T-helper 2 cell treated with Interferon-gamma antibody and Interleukin-4, amounts not matched to agents 100 ng/mL and 5 ng/mL, for 36 hours (primary cell): Measurements from ENCODE around the gene STIM1. TPM values are rescaled to one million over a fixed set of nuclear protein-coding genes. Genes with fewer than 3 reads are reported as not detected.
"Not testable (repeated sequence)": the region's sequence is repeated elsewhere in the genome, so short reads cannot be mapped to it uniquely, and the experiment has no call there.

Experiments used
- intact Hi-C: fragments of 100-400 bp; cut with micrococcal nuclease; formaldehyde crosslinking; loops from one replicate; pipeline ENCODE4 v1.15.1; 2023
- total RNA-seq: library from RNA; stranded (reverse); gene quantifications from 2 replicates; pipeline ENCODE4 v1.2.3, GENCODE V29; 2022

The STIM1 gene
- total RNA-seq: 90.9 and 93.1 TPM in 2 replicates

DNA sequence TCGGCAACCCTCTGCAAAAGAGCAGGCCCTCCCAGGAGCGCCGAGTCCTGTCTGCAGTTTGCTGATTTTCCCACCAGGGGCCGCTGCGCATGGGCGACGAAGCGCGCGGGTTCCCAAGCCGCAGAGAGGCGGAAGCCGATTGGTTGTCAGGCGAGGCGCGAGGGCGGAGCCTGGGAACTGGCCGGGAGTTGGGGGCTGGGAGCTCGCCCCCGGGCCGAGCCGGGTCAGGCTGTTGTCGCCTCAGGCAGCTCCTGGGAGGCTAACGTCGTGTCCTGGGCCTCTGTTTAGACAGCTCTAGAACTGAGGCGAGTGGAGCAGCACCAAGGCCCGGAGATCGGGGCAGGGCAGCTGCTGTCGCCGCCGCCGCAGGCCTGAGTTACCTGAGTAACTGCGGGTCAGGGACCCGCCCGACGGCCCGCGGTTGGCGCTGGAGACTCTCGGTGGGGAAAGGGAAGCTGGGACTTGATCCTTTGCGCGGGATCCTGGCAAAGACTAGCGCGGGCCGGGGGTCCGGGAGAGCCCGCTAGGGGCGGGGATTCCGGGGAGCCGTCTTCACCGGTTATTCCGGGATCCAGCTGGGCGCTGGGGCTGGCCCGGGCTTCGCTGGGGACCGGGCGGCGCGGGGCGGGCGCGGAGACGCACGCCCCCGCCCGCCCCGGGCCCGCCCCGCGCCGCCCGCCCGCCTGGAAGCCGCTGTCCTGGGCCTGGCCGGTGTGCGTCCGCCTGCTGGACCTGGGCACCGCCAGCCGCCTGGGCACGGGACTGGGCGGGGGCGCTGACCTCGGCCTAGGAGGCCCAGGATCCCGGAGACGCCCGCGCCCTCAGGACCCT, at the start of gene STIM1:
STIM1 (plus strand) TSS at position 688 of the 831 bp plus-strand sequence. CDS start 607 bp downstream, outside the sequence.
- intact Hi-C loops: loop anchor here (1.0 to 5.0 kb wide), 5 partner anchors 14 to 537 kb away; partner anchors contain the start of genes RRM1 and TRIM21

DNA sequence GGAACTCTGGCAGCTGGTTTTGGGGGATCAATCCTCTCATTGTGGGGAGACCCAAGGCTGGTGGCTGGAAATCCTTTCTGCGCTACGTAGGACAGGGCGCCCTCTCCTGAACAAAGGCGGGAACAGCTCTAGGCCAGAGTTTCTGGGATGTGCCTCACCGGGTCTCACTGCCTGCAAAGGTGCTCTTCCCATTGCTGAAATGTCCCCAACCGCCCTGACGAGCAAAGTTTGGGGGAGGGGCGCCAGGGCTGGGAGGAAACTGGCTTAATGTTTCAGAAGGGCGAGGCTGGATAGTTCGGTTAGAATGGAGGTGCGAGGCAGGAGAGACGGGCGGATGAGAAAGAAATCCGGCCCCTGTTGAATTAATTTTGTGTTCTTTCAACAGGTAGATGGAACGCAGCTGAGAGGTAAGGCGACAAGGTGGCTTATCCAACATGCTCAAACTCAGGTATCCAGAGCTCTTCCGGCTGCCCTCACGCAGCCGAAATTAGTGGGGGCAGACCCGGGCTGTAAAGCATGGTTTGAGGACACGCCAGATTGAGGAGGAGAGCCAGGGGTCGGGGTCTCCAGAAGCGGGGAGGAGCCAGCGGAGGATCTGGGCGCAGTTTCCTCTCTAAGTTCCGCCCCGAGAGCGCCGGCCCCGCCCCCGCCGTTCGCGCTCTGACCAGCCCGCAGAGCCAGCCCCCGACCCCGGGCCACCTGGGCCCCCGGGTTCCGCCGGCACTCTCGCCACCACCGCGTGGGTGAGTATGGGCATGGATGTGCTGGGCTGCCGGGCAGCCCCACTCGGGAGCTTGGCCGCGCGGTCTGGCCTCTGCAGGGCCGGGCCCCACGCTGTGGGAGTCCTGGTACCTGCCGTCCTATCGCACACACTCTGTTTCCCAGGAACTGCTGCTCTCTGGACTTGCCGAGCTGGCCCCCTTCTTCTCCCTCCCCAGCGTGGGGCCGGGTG, 47.3 kb upstream of the STIM1 start, which contains the start of gene PGAP2:
PGAP2 (plus strand) TSS at position 652 of the 952 bp plus-strand sequence. CDS start 2,700 bp downstream, outside the sequence.
- intact Hi-C loops: loop anchor here (1.0 to 5.0 kb wide), 3 partner anchors 11 to 101 kb away; partner anchors contain the start of gene NUP98

DNA sequence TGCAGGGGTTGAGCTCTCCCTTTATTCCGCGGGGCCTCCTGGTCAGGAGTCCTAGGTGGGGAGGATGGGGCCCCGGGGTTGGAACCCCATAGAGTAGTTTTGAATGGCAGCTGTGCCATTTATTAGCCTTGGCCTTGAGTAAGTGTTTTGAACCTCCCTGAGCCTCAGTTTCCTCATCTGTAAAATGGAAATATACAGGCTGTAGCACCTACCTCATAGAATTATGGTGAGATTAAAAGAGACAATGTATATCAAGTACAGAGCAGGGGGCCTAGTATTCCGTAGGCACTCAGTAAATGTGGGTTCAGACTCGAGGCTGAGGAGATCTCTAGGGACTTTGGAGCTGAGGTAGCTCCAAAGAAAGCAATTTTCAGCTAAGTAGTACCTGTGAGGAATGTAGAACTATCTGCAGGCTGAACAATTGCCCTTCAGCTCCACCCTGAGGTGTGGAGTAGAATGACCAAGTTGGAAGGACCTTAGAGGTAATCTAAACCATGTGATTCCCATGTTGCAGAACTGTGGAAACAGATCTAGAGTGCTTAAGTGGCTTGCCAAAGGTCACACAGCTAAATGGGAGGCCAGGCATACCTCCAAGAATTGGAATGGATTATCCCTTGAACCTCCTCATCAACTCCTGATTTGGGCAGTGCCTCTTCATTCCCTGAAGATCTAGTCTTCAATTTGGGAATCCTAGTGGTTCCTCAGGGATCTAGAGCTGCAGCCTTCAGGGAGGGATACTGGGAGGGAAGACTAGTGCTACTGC, 46.4 kb upstream of the STIM1 start:
- intact Hi-C loops: loop anchor here (1.0 to 5.0 kb wide), 3 partner anchors 12 to 102 kb away; partner anchors contain the start of gene NUP98

DNA sequence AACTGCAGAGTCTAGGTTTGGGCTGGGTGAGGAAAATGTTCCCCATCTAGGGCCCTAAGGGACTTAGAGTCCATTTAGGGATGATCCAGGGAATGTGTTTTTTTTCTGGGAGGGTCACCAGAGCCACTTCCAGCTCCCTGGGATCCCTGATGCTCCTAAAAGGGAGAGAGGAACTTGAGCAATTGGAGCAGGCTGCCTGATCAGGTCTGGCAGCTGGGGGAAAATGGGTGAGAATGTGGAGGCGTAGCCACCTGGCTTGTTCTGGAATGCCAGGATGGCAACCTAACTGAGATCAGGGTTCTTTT, 45.9 kb upstream of the STIM1 start:
- intact Hi-C loops: loop anchor here (5.0 kb wide), 2 partner anchors 72 to 102 kb away; no protein-coding TSS in a partner anchor

DNA sequence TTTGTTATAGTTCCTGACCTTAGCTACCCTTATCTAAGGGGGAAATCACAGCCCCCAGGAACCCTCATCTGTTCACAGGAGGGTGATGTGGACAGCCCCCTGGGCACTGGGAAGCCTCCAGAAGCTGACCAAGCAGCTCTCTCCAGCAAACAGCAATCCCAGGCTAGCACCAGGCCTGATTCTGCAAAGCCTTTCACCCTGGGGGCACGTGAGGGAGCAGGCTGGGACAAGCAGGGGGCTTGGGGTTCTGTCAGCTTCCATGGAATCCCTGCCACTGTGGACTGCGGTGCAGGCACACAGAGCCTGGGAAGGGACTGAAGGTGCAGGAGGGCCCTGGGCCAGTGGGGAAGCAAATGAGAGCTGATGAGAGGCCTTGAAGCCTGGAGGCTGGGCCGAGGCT, 45.0 kb upstream of the STIM1 start:
- intact Hi-C loops: no loop called here

DNA sequence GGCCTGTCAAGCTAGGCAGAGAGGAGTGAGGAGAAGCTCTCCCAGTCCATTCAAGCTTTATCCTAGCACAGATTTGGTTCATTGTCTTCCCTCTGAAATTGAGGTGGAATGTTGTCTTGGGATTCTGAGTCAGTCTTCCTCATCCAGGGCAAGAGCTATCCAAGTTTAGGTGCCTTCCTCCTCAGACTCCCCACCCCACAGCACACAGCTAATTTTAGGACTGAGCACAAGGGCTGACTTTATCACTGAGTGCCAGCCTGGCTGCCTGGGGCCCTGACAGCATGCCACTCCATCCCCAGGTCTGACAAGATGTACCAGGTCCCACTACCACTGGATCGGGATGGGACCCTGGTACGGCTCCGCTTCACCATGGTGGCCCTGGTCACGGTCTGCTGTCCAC, 44.5 kb upstream of the STIM1 start:
- intact Hi-C loops: no loop called here

DNA sequence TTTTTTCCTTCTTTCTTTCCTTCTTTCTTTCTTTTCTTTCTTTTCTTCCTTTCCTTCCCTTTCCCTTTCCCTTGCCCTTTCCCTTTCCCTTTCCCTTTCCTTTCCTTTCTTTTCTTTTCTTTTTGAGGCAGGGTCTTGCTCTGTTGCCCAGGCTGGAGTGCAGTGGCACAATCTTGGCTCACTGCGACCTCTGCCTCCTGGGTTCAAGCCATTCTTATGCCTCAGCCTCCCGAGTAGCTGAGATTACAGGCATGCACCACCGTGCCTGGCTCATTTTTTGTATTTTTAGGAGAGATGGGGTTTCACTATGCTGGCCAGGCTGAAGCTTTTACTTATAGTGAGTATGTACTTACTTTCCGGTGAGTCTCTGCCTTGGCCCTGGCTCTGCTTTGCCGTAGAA, 40.6 kb upstream of the STIM1 start:
- intact Hi-C loops: not testable (repeated sequence)

DNA sequence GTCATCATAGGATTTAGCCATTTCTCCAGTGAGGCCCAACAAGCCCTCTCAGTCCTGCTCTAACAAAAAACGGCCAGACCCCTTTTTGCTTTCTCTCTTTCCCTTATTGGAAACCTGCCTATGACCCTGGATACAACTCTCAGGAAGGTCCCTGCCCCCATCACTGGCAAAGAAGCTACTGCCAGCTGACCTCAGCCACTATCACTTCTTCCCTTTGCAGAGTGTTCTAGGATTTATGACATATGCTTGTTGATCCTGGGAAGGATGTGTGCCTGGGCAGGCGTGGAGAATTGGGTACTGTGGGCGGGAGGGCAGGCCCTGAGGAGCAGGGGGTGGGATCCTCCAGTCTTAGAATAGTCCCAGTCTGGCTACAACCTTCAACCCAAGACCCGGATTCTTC, 39.6 kb upstream of the STIM1 start:
- intact Hi-C loops: no loop called here

DNA sequence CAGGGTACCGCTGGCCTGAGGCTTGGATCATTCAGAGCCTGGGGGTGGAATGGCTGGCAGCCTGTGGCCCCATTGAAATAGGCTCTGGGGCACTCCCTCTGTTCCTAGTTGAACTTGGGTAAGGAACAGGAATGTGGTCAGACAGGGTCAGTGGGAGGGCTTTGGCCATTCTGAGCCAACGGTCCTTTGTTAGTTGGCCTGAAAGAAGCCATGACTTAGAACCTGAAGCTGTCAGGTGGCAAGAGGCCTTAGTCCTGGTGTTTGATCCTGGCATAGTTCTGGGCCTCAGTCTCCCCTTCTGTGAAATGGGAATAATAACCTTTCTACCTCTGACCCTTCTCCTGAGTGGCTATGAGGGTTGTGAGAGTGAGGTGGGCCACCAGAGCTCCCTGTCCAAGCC, 38.8 kb upstream of the STIM1 start:
- intact Hi-C loops: no loop called here

DNA sequence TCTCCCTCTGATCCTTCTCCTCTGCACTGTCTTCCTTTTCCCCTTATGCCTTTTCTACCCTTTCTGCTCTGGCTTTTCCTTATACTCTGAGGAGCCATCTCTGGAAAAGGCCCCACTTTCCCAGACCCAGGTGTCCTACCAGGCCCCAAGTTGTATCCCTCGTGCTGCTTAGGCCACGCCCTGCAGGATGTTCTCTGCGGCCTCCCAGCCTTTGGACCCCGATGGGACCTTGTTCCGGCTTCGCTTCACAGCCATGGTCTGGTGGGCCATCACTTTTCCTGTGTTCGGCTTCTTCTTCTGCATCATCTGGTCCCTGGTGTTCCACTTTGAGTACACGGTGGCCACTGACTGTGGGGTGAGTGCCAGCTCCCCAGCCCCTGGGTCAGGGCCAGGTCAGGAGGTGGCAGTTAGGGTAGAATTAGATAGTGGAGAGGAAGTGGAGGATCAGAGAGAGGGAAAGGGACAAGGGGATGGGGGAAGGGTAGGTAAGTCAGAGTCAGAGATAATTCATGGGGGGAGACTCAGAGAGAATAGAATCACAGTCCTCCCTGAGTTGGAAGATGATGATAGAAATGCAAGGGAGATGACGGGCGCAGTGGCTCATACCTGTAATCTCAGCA, 38.2 kb upstream of the STIM1 start:
- intact Hi-C loops: no loop called here

DNA sequence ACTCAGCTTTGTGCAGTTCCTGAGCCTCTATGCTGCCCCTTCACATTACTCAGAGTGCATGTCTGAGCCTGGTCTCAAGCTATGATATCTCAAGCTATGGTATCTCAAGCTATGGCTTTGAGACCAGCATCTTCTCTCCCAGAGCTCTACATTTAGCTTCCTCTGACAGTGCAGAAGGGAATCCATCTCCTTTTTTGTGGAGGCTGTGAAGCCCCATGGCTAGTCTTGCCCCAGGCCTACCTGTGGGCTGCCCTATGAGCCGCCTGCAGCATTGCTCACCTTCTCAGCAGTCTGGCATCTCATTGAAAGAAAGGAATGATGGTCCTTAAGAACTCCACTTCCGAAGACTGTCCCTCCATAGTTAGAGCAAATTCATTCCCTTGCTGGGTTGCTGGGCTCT, 34.5 kb upstream of the STIM1 start:
- intact Hi-C loops: no loop called here

DNA sequence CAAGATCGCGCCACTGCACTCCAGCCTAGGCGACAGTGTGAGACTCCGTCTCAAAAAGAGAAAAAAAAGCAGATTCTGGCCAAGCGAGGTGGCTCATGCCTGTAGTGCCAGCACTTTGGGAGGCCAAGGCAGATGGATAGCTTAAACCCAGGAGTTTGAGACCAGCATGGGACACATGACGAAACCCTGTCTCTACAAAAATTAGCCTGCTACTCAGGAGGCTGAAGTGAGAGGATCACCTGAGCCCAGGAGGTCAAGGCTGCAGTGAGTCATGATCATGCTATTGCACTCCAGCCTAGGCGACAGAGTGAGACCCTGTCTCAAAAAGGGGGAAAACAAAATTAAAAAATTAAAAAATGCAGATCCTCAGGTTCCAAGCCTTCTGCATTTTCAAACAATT, 33.2 kb upstream of the STIM1 start:
- intact Hi-C loops: no loop called here

DNA sequence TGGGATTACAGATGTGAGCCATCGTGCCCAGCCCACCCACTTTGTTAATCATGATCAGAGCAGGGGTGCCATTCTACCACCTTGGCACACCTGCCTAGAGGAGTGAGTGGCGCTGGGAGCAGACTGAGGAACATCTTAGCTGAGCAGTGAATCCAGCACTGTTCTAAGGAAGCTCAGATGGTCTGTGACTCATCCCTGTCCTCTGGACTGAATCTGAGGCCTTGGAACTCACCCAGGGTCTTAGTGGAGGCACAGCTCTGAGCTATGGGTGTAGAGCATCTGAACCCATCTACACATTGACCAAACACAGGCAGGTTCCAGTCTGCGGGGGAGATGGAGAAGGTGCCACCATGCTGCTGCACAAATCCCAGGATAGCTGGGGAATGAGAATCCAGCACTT, 32.2 kb upstream of the STIM1 start:
- intact Hi-C loops: no loop called here

DNA sequence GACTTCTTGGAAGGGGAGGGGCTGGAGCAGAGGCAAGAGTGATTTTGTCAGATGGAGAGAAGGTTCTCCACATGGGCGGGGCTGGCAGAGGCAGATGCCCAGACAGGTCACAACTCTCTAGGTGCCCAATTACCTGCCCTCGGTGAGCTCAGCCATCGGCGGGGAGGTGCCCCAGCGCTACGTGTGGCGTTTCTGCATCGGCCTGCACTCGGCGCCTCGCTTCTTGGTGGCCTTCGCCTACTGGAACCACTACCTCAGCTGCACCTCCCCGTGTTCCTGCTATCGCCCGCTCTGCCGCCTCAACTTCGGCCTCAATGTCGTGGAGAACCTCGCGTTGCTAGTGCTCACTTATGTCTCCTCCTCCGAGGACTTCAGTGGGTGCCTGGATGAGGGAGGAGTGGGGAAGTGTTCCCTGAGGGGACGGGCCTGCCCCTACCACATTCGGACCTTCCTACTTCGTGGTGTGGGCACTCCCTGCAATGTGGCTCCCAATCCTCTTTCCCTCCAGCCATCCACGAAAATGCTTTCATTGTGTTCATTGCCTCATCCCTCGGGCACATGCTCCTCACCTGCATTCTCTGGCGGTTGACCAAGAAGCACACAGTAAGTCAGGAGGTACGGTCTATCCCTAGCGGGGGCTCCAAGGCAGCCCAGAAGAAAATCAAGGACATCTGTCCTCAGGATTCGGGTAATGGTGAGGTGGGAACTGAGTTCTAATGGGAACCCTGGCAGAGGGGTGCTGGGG, 31.5 kb upstream of the STIM1 start:
- intact Hi-C loops: loop anchor here (1.0 kb wide), 2 partner anchors 15 to 248 kb away; no protein-coding TSS in a partner anchor

DNA sequence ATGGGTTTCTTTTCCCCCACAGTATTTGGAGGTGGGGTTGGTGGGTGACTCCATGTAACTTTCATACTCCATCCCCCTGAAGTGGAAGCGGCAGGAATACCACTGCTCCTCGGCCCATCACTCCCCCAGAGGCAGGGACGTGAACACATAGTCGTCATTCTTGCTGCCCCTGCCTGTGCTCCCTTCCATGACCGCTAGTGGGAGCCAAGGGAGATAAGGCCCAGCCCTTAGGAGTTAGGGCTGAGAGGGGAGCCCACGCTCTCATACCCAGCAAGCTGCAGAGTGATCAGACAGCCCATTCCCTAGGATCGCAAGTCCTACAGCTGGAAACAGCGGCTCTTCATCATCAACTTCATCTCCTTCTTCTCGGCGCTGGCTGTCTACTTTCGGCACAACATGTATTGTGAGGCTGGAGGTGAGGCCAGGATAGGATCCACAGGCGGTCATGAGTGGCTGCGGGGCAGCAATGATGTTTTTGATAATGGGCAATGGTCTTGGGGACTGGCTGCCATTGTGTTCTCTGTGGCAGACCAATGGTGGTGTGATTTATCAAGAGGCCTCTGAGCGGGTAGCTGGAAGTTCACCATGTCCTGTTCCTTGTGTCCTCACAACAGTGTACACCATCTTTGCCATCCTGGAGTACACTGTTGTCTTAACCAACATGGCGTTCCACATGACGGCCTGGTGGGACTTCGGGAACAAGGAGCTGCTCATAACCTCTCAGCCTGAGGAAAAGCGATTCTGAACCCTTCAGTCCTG, 30.6 kb upstream of the STIM1 start:
- intact Hi-C loops: loop anchor here (1.0 kb wide), 2 partner anchors 14 to 247 kb away; no protein-coding TSS in a partner anchor

DNA sequence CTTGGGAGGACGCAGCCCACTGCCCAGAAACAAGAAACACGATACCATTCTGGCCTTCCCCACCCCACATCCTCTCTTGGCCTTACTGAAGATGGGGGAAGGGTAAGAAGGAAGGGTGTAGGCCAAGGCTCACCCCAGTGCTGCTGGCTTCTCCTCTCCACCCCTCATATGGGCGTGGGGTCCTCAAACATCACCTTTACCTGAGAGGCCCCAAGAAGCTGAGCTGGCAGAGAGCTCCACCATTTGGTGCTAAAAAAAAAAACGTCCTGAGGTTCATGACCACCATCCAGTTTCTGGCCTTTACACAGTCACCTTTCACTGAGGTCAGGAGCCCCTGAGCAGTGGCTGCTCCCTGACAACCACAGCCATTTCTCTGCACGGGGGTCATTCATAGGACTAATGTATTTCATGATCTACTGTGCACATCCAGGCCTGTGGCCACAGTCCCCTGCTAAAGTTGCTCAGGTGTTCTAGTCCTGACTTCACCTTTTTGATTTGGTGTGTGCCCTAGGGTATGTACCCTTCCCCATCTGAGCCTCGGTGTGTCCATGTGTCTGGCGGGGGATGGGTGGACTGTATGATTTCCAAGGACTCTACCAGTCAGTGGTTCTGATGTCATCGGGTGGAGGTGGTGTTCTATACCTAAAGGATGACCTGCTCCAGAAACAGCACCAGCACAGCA, 29.9 kb upstream of the STIM1 start:
- intact Hi-C loops: no loop called here

DNA sequence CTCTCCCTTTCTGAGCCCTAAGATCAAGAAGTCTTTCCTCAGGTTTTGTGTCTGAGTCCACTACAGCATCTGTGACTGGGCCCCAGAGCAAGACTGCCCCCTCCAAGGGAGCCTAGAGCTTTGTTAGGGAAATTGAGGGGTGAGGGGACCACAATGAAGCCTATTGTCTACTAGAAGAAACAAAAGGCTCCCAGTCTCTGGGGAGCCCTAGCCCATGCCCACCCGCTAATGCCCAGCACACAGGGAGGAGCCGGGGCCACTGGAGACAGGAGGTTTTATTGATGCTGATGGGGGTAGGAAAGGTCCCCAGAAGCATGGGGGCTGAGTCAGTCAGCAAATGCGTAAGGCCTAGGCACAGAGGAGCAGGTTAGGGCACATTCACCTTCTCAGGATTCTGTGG, 28.7 kb upstream of the STIM1 start:
- intact Hi-C loops: no loop called here

DNA sequence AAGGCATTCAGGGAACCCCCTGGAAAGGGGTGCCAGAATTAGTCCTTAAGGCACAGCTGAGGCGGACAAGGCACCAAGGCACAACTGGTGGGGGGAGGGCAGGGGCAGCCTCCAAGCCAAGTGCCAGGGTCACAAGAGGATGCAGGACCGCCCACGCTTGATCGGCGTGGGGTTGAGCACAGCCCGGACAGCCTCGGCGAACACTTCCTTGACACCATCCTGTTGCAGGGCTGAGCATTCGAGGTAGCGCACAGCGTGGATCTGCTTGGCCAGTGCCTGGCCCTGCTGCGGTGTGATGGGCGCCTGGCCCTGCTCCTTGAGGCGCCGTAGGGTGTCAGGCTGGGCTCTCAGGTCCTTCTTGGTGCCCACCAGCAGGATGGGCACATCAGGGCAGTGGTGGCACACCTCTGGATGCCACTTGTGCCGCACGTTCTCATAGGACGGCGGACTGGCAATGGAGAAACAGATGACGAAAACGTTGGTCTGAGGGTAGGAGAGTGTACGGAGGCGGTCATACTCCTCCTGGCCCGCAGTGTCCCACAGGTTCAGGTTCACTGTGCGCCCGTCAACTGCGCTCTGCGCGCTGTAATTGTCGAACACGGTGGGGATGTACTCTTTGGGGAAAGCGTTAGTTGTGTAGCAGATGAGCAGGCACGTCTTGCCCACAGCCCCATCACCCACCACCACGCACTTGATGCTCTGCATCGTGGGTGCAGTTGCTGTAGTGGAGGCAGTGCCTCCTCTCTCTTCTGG, 27.9 kb upstream of the STIM1 start:
- intact Hi-C loops: no loop called here
